Adrenal gland (tissue), 5 donors: ENCODE results near the gene GC.

Experiments used
- CTCF ChIP-seq, 6 experiments: fragments of 450-650 bp in 4 of 6; fragments of 200-600 bp in 2 of 6; sonication (generic) in 1 of 6; IDR thresholded peaks; 1 replicate in 5 of 6; 2 replicates in 1 of 6; pipeline versions ENCODE4 v1.5.1 to v1.8.0; 2016 to 2021; ENCODE audit warnings: antibody characterized with exemption in 6 of 6, mild to moderate bottlenecking in 2 of 6, moderate library complexity in 1 of 6
- POLR2A ChIP-seq, 2 donors: fragments of 450-650 bp; IDR thresholded peaks; one replicate each; pipeline ENCODE4 v1.6.1; 2017; ENCODE audit warnings: antibody characterized with exemption in 2 of 2, mild to moderate bottlenecking in 2 of 2, moderate library complexity in 1 of 2
- donor health status: DM: no; HTN: no; CAD: no.

GRCh38 chr4:71827826-71828225, 43.9 kb upstream of the GC start:
- no peak for TF ChIP-seq CTCF (IDR thresholded peaks at IDR 0.05)
- TF ChIP-seq POLR2A (IDR thresholded peaks at IDR 0.05): no peak
